HG02759 (cell line): ENCODE data around the gene RAMACL.

Source experiments
- ATAC-seq: cut with Tn5 transposase; IDR thresholded peaks from one replicate; pipeline ENCODE4 v1.9.1; 2021; ENCODE audit warnings: mild to moderate bottlenecking, moderate library complexity; ENCODE audit not compliant: unreplicated experiment

Gene RAMACL

GRCh38 chr6:166618866-166619761 lies 32.6 kb upstream of the RAMACL start:
- no peak for ATAC-seq

GRCh38 chr6:166618251-166618650 lies 31.8 kb upstream of the RAMACL start:
- ATAC-seq: no peak

- no peak for ATAC-seq
Measured at GRCh38 chr6:166617359-166617758, 30.9 kb upstream of the RAMACL start.

GRCh38 chr6:166616261-166617238 lies 30.1 kb upstream of the RAMACL start:
- ATAC-seq: no peak

GRCh38 chr6:166615059-166615770 lies 28.7 kb upstream of the RAMACL start:
- no peak for ATAC-seq

- no peak for ATAC-seq
Measured at GRCh38 chr6:166614589-166614988, 28.1 kb upstream of the RAMACL start.

GRCh38 chr6:166614171-166614583 lies 27.7 kb upstream of the RAMACL start:
- no peak for ATAC-seq

- no peak for ATAC-seq
Measured at GRCh38 chr6:166613027-166613426, 26.5 kb upstream of the RAMACL start.

- no peak for ATAC-seq
Measured at GRCh38 chr6:166612471-166612881, 26.0 kb upstream of the RAMACL start.

GRCh38 chr6:166611631-166612030 lies 25.2 kb upstream of the RAMACL start:
- ATAC-seq: no peak

GRCh38 chr6:166610069-166610468 lies 23.6 kb upstream of the RAMACL start:
- no peak for ATAC-seq

GRCh38 chr6:166608774-166609173 lies 22.3 kb upstream of the RAMACL start:
- ATAC-seq: no peak

GRCh38 chr6:166605752-166606151 lies 19.3 kb upstream of the RAMACL start:
- ATAC-seq: no peak

GRCh38 chr6:166604911-166605310 lies 18.4 kb upstream of the RAMACL start:
- ATAC-seq: no peak

GRCh38 chr6:166604328-166604727 lies 17.9 kb upstream of the RAMACL start:
- no peak for ATAC-seq

GRCh38 chr6:166603043-166603690 lies 16.7 kb upstream of the RAMACL start:
- ATAC-seq: no peak

GRCh38 chr6:166601956-166602355 lies 15.5 kb upstream of the RAMACL start:
- no peak for ATAC-seq

GRCh38 chr6:166600931-166601330 lies 14.5 kb upstream of the RAMACL start:
- no peak for ATAC-seq

GRCh38 chr6:166599205-166599604 lies 12.7 kb upstream of the RAMACL start:
- no peak for ATAC-seq

- no peak for ATAC-seq
Measured at GRCh38 chr6:166598441-166599138, 12.1 kb upstream of the RAMACL start.
